Neural cell (in vitro differentiated cells): ENCODE data around the gene RAP1GAP2. TPM values are rescaled to one million over a fixed set of nuclear protein-coding genes. Genes with fewer than 3 reads are reported as not detected.
"Not testable (repeated sequence)": the region's sequence is repeated elsewhere in the genome, so short reads cannot be mapped to it uniquely, and the experiment has no call there.

Source experiments
- H2AFZ ChIP-seq: fragments of 200-600, 300-800 bp; sonication (generic), shearing (Covaris generic); 2 replicates; pipeline ENCODE4 v1.6.0; 2014; ENCODE audit warnings: low read depth, mild to moderate bottlenecking, antibody characterized with exemption, low read length, moderate library complexity
- H3F3A ChIP-seq: fragments of 200-600 bp; shearing (Covaris generic); 2 replicates; pipeline ENCODE4 v1.6.1; 2016; ENCODE audit warnings: mild to moderate bottlenecking, moderate library complexity, mixed read lengths, antibody characterized with exemption, low read length; ENCODE audit not compliant: insufficient read depth, poor library complexity, severe bottlenecking
- H3K27ac ChIP-seq: fragments of 200-600, 300-800 bp; sonication (generic), shearing (Covaris generic); 2 replicates; pipeline ENCODE4 v1.5.1; 2014; ENCODE audit warnings: mild to moderate bottlenecking, low read length, moderate library complexity
- H3K27me3 ChIP-seq: fragments of 300-800, 200-600 bp; sonication (generic), shearing (Covaris generic); 2 replicates; pipeline ENCODE4 v1.6.0; 2014; ENCODE audit warnings: mild to moderate bottlenecking, low read depth, low read length, moderate library complexity; ENCODE audit not compliant: insufficient read depth
- H3K36me3 ChIP-seq: fragments of 300-800, 200-600 bp; sonication (generic), shearing (Covaris generic); 2 replicates; pipeline ENCODE4 v1.5.1; 2014; ENCODE audit warnings: mild to moderate bottlenecking, antibody characterized with exemption, low read length, moderate library complexity; ENCODE audit not compliant: insufficient read depth
- H3K4me2 ChIP-seq: fragments of 300-800, 200-600 bp; sonication (generic), shearing (Covaris generic); 2 replicates; pipeline ENCODE4 v1.6.0; 2014; ENCODE audit warnings: mild to moderate bottlenecking, low read length
- H3K4me3 ChIP-seq: fragments of 300-800, 200-600 bp; sonication (generic), shearing (Covaris generic); 2 replicates; pipeline ENCODE4 v1.5.1; 2014; ENCODE audit warnings: mild to moderate bottlenecking, low read length, moderate library complexity
- H3K79me2 ChIP-seq: fragments of 200-600 bp; shearing (Covaris generic); replicated peaks from 2 replicates; pipeline ENCODE4 v1.6.0; 2014; ENCODE audit warnings: mild to moderate bottlenecking, low read length, moderate library complexity; ENCODE audit not compliant: insufficient read depth
- H3K9ac ChIP-seq: fragments of 300-800, 200-600 bp; sonication (generic), shearing (Covaris generic); 2 replicates; pipeline ENCODE4 v1.6.1; 2016; ENCODE audit warnings: mild to moderate bottlenecking, low read length, mixed read lengths
- H3K9me2 ChIP-seq: fragments of 200-600 bp; shearing (Covaris generic); 2 replicates; pipeline ENCODE4 v1.6.1; 2016; ENCODE audit warnings: mild to moderate bottlenecking, low read length, mixed read lengths; ENCODE audit not compliant: insufficient read depth
- H3K9me3 ChIP-seq: fragments of 200-600, 300-800 bp; sonication (generic), shearing (Covaris generic); 2 replicates; pipeline ENCODE4 v1.6.1; 2016; ENCODE audit warnings: mild to moderate bottlenecking, mixed run types, low read length, moderate library complexity, mixed read lengths
- H4K20me1 ChIP-seq: fragments of 200-600 bp; shearing (Covaris generic); 2 replicates; pipeline ENCODE4 v1.6.1; 2016; ENCODE audit warnings: mild to moderate bottlenecking, mixed run types; ENCODE audit not compliant: insufficient read depth
- MXI1 ChIP-seq: fragments of 450-650 bp; conservative IDR thresholded peaks from 2 replicates; pipeline ENCODE4 v1.6.1; 2014; ENCODE audit warnings: antibody characterized with exemption, mild to moderate bottlenecking; ENCODE audit not compliant: poor library complexity, severe bottlenecking
- RAD21 ChIP-seq: fragments of 450-650 bp; conservative IDR thresholded peaks from 2 replicates; pipeline ENCODE4 v1.6.1; 2014; ENCODE audit warnings: antibody characterized with exemption, mild to moderate bottlenecking, moderate library complexity
- SMC3 ChIP-seq: fragments of 450-650 bp; conservative IDR thresholded peaks from 2 replicates; pipeline ENCODE4 v1.6.1; 2014; ENCODE audit warnings: antibody characterized with exemption, mild to moderate bottlenecking, moderate library complexity; ENCODE audit not compliant: poor library complexity
- TAF1 ChIP-seq: IDR thresholded peaks from 2 replicates; pipeline ENCODE4 v1.6.1; 2012; ENCODE audit warnings: low read depth
- polyA plus RNA-seq: library from polyadenylated mRNA; depleted of rRNA; stranded (reverse); fragments of >200 nt; gene quantifications from 2 replicates; pipeline ENCODE4 v1.2.3, GENCODE V29; 2014
- TF ChIP-seq, protein P1 (sequence below): IDR thresholded peaks from 2 replicates; pipeline ENCODE4 v1.6.1; 2012; ENCODE audit warnings: borderline replicate concordance

RAP1GAP2 gene
- polyA plus RNA-seq, 1 donor from 2014 or later: 14.8 TPM

DNA sequence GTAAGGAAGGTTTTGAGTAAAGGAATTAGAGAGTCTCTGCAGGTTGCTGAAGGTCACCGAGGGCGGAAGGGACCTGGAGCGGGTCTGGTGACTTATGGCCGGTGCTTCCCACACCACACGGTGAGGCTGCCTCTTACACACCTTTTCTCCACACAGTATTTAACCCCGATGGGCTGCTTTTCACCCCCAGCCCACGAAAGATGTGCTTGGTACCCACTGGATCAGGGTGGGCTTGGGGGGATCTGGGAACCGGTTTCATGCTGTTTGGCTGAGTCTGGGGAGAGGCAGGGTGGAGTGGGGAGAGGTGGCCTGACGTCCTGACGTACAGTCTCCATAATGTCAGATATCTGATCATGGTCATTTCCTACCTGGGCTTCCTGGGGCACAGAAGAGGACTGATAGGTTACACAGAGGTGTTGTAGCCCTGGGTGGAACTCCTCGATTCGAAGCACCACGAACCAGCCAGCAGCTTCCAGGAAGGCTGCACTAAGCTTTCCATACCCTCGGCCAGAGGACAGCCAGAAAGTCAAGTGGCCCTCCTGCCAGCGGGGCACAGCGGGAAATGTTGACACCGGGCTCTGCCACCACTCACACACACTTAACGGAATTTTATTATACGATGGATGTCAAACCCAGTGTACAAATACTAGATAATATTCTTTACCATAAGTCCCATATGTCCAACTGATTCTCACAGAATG, 233.1 kb downstream of the RAP1GAP2 start:
- Histone ChIP-seq H3K4me2 (no peak overlapping the region), H3K9ac (no peak overlapping the region), H3K79me2 (no peaks in the 10 kb centered on the region), H3K4me3 (no peak overlapping the region), H3K36me3 (no peaks in the 10 kb centered on the region), H3F3A (no peaks in the 10 kb centered on the region), H2AFZ (no peak overlapping the region), H3K9me2 (no peaks in the 10 kb centered on the region), H3K27me3 (no peaks in the 10 kb centered on the region), H4K20me1 (no peaks in the 10 kb centered on the region), H3K27ac (no peak overlapping the region), H3K9me3 (no peaks in the 10 kb centered on the region)
- no peak for TF ChIP-seq MXI1
- TF ChIP-seq, protein P1, sequence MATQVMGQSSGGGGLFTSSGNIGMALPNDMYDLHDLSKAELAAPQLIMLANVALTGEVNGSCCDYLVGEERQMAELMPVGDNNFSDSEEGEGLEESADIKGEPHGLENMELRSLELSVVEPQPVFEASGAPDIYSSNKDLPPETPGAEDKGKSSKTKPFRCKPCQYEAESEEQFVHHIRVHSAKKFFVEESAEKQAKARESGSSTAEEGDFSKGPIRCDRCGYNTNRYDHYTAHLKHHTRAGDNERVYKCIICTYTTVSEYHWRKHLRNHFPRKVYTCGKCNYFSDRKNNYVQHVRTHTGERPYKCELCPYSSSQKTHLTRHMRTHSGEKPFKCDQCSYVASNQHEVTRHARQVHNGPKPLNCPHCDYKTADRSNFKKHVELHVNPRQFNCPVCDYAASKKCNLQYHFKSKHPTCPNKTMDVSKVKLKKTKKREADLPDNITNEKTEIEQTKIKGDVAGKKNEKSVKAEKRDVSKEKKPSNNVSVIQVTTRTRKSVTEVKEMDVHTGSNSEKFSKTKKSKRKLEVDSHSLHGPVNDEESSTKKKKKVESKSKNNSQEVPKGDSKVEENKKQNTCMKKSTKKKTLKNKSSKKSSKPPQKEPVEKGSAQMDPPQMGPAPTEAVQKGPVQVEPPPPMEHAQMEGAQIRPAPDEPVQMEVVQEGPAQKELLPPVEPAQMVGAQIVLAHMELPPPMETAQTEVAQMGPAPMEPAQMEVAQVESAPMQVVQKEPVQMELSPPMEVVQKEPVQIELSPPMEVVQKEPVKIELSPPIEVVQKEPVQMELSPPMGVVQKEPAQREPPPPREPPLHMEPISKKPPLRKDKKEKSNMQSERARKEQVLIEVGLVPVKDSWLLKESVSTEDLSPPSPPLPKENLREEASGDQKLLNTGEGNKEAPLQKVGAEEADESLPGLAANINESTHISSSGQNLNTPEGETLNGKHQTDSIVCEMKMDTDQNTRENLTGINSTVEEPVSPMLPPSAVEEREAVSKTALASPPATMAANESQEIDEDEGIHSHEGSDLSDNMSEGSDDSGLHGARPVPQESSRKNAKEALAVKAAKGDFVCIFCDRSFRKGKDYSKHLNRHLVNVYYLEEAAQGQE: no peak
- no peak for TF ChIP-seq RAD21
- TF ChIP-seq TAF1: no peak
- no peak for TF ChIP-seq SMC3

DNA sequence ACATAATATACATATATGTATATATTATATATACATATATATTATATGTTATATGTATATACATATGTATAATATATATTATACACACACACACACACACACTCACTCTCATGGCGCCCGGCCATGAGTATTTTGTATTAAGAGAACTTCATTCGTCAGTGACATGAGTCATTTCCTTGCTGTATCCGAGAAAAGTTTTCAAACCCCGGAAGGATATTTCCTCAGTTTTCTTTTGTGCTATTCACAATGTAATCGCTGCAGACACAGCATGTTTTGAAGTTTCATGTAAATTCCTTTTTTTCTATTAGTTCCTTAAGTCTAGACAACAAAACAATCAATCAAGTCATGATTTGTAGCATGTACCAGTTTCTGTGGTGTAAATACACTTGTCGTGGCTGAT, 233.9 kb downstream of the RAP1GAP2 start:
- H4K20me1 ChIP-seq: no peaks in the 10 kb centered on the region
- H3K4me3 ChIP-seq: no peak overlapping the region
- H3K27ac ChIP-seq: no peak overlapping the region
- no peak overlapping the region for H3K9ac ChIP-seq
- H3K27me3 ChIP-seq: no peaks in the 10 kb centered on the region
- H2AFZ ChIP-seq: no peak overlapping the region
- no peaks in the 10 kb centered on the region for H3K9me3 ChIP-seq
- H3K9me2 ChIP-seq: no peaks in the 10 kb centered on the region
- no peaks in the 10 kb centered on the region for H3K36me3 ChIP-seq
- TF ChIP-seq, protein P1: no peak
- H3K79me2 ChIP-seq: no peaks in the 10 kb centered on the region
- H3F3A ChIP-seq: no peaks in the 10 kb centered on the region
- H3K4me2 ChIP-seq: no peak overlapping the region

DNA sequence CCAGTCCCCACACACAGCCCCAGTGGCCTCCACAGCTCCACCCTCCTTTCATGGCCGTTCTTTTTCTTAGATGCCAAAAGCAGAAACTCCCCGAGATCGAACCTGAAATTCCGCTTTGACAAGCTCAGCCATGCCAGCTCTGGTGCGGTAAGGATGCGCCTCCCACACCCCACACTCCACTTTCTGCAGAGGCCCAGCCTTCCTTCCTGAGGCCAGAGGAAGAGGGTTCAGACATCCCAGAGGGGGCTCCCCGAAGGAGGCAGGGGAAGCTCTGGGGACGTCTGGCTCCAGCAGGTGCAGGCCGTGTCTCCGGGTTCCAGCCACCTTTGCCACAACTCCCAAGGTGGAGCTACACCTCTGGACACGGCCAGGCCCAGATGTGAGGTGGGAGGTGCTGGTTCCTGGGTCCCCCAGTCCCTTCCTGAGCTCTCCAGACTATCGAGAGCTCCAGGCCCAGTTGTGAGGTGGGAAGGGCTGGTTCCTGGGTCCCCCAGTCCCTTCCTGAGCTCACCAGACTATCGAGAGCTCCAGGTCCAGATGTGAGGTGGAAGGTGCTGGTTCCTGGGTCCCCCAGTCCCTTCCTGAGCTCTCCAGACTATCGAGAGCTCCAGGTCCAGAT, 234.7 kb downstream of the RAP1GAP2 start:
- not testable (repeated sequence) for H3K9me3 ChIP-seq

More for the DNA sequence above, 234.7 kb downstream of the RAP1GAP2 start:
- H3K27me3 ChIP-seq, H3K4me2 ChIP-seq, H3K4me3 ChIP-seq, H3K79me2 ChIP-seq, H3K9me2 ChIP-seq, H3K27ac ChIP-seq, H3K9ac ChIP-seq, H3F3A ChIP-seq, H4K20me1 ChIP-seq, H2AFZ ChIP-seq, H3K36me3 ChIP-seq: not testable (repeated sequence)
